Epithelial cell of proximal tubule (primary cell): ENCODE data around the gene TCF25. TPM values are rescaled to one million over a fixed set of nuclear protein-coding genes. Genes with fewer than 3 reads are reported as not detected.

Experiments
- DNase-seq: peaks from one replicate; pipeline ENCODE4 v3.0.0-alpha.2; 2011; ENCODE audit warnings: low read depth
- H3K4me3 ChIP-seq: 2 replicates; pipeline ENCODE4 v1.5.1; 2011; ENCODE audit warnings: low read depth, mild to moderate bottlenecking, low read length
- total RNA-seq: library from RNA; depleted of rRNA; stranded (reverse); fragments of >200 nt; gene quantifications from 2 replicates; pipeline ENCODE4 v1.2.3, GENCODE V29; 2015
- TF ChIP-seq, protein P1 (sequence below): conservative IDR thresholded peaks from 2 replicates; pipeline ENCODE4 v1.5.1; 2012; ENCODE audit warnings: low read depth, mild to moderate bottlenecking, low read length

The TCF25 gene
- total RNA-seq, 1 donor from 2014 or later: 192 TPM

- DNase-seq: no peak
- H3K4me3 ChIP-seq: no peak overlapping the region
- TF ChIP-seq, protein P1, sequence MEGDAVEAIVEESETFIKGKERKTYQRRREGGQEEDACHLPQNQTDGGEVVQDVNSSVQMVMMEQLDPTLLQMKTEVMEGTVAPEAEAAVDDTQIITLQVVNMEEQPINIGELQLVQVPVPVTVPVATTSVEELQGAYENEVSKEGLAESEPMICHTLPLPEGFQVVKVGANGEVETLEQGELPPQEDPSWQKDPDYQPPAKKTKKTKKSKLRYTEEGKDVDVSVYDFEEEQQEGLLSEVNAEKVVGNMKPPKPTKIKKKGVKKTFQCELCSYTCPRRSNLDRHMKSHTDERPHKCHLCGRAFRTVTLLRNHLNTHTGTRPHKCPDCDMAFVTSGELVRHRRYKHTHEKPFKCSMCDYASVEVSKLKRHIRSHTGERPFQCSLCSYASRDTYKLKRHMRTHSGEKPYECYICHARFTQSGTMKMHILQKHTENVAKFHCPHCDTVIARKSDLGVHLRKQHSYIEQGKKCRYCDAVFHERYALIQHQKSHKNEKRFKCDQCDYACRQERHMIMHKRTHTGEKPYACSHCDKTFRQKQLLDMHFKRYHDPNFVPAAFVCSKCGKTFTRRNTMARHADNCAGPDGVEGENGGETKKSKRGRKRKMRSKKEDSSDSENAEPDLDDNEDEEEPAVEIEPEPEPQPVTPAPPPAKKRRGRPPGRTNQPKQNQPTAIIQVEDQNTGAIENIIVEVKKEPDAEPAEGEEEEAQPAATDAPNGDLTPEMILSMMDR: no peak
Measured at GRCh38 chr16:89953671-89954406, 80.4 kb downstream of the TCF25 start.

GRCh38 chr16:89954462-89954861, 81.1 kb downstream of the TCF25 start:
- H3K4me3 ChIP-seq: no peak overlapping the region
- TF ChIP-seq, protein P1: no peak
- no peak for DNase-seq

GRCh38 chr16:89955001-89955685, 81.8 kb downstream of the TCF25 start:
- TF ChIP-seq, protein P1: no peak

DNA sequence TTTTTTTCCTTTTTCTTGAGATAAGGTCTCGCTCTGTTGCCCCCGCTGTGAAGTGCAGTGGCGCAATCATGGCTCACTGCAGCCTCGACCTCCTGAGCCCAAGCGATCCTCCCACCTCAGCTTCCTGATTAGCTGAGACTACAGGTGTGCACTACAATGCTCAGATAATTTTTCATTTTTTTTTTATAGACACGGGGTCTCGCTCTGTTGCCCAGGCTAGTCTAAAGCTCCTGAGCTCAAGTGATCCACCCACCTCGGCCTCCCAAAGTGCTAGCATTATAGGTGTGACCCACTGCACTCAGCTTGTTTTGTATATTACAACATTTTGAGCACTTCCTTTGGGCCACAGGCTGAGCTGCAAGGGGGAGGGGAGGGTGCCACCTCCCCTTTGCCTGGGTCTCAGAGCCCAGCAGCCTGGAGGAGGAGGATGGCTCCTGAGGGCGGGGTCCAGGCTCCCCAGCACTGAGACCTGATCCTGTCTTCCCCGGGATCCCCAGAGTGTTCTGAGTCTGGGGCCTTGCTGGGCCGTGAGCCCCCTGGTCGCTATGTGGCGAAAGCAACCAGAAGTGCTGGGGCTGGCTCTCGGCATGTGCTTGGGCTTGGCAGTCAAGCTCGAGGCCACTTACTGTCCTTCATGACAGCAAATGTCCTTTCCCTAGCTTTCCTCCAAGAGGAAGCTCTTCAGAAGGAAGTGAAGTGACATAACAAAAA, 83.3 kb downstream of the TCF25 start:
- TF ChIP-seq, protein P1: no peak
- H3K4me3 ChIP-seq: no peak overlapping the region
- DNase-seq: no peak

More at GRCh38 chr16:89955001-89955685, 81.8 kb downstream of the TCF25 start:
- H3K4me3 ChIP-seq: no peak overlapping the region
- DNase-seq: no peak

DNA sequence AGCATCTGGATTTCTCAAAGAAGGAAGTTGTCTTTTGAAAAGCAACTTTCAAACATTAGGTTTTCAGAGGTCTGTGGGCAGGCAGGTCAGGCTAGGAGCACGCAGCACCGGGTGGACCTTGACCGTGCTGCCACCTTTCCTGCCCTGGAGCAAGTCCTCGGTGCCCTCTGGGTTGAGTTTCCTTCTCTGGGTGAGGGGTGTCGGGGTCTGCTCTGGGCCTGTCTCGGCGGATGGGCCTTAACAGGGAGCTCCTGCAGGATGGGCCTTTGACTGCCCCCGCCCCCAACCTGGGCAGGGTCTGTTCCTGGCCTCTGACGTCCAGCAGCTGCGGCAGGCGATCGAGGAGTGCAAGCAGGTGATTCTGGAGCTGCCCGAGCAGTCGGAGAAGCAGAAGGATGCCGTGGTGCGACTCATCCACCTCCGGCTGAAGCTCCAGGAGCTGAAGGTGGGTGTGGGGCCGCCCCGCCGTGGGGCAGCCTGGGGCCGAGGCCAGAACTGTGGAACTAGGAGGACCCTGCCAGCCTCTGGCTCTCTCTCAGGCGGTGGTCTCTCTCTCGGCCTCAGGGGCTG, 83.9 kb downstream of the TCF25 start:
- DNase-seq: no peak
- no peak overlapping the region for H3K4me3 ChIP-seq
- TF ChIP-seq, protein P1: no peak

DNA sequence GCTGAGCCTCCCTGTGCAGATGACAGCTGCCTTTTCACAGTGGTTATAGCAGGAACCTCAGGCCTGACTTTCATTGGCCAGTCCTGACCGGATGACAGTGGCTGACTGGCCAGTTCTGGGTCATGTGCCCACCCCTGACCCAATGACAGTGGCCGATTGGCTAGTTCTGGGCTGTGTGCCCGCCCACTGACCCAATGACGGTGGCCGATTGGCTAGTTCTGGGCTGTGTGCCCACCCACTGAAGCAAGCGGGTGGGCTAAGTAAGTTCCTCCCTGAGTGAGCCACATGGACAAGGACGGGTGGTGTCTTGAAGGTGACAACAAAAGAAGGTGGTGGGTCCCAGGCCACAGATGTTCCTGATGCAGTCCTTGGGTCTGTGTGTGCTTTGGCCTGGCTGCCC, 84.7 kb downstream of the TCF25 start:
- no peak overlapping the region for H3K4me3 ChIP-seq
- TF ChIP-seq, protein P1: no peak
- DNase-seq: no peak
